Measurements from ENCODE around the gene RADX. TPM values are rescaled to one million over a fixed set of nuclear protein-coding genes. Genes with fewer than 3 reads are reported as not detected.

The RADX gene
- total RNA-seq, 1 experiment from 2014 or later: 0.20 TPM

DNA sequence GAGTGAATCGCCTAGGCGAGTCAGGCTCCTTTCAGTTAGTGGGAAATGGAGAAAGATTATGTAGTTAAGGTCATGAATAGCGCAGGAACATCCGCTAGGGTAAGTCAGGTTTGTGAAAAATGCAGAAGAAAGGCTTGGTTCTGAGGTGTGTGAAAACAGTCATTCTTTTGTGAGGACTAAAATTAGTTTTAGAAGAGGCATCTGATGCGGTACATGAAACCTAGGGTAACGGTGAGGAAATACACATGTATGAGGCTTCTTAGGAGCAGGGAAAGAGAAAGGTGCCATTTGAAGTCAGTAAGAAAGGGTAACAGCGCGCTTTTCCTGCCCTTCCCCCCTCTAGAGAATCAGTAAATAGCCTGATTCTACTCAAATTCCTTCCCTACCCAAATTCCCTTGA lies 114.2 kb downstream of the RADX start:
- Histone ChIP-seq H3K4me3 (peak overlapping the region; percentile 71), H3K27me3 (ENCODE audit: insufficient read depth, low read depth) (no peaks in the 10 kb centered on the region), H3K27ac (no peak overlapping the region), H3F3A (ENCODE audit: insufficient read depth, low read depth) (no peaks in the 10 kb centered on the region; the same call in 1 of the 2 replicates), H3K9me3 (ENCODE audit: insufficient read depth, low read depth) (no peaks in the 10 kb centered on the region), H3K36me3 (ENCODE audit: low read depth) (no peaks in the 10 kb centered on the region), H4K20me1 (ENCODE audit: insufficient read depth) (no peaks in the 10 kb centered on the region), H2AFZ (peak overlapping the region; percentile 92), H3K9me2 (ENCODE audit: insufficient read depth) (no peaks in the 10 kb centered on the region), H3K4me2 (peak overlapping the region; percentile 92), H3K4me1 (replicated peaks; ENCODE audit: insufficient read depth) (no peaks in the 10 kb centered on the region; the same call in 1 of the 2 replicates), H3K79me2 (ENCODE audit: low read depth) (no peaks in the 10 kb centered on the region)
- TF ChIP-seq, protein P1, sequence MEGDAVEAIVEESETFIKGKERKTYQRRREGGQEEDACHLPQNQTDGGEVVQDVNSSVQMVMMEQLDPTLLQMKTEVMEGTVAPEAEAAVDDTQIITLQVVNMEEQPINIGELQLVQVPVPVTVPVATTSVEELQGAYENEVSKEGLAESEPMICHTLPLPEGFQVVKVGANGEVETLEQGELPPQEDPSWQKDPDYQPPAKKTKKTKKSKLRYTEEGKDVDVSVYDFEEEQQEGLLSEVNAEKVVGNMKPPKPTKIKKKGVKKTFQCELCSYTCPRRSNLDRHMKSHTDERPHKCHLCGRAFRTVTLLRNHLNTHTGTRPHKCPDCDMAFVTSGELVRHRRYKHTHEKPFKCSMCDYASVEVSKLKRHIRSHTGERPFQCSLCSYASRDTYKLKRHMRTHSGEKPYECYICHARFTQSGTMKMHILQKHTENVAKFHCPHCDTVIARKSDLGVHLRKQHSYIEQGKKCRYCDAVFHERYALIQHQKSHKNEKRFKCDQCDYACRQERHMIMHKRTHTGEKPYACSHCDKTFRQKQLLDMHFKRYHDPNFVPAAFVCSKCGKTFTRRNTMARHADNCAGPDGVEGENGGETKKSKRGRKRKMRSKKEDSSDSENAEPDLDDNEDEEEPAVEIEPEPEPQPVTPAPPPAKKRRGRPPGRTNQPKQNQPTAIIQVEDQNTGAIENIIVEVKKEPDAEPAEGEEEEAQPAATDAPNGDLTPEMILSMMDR (conservative IDR thresholded peaks at IDR 0.05): no peak
- TF ChIP-seq EZH2 (IDR thresholded peaks at IDR 0.05; ENCODE audit: low read depth): no peak
- no TSS peak for BruUV-seq (replicated peaks)
- POLR2A ChIA-PET (ENCODE audit: unreplicated experiment): no interaction called here
- intact Hi-C loops (cut with micrococcal nuclease; ENCODE audit: unreplicated experiment): no loop called here
- CTCF ChIA-PET: no interaction called here
- DNase-seq: no peak

- POLR2A ChIA-PET (ENCODE audit: unreplicated experiment): no interaction called here
- Histone ChIP-seq H3K36me3 (ENCODE audit: low read depth) (no peaks in the 10 kb centered on the region), H3F3A (ENCODE audit: insufficient read depth, low read depth) (no peaks in the 10 kb centered on the region; the same call in 1 of the 2 replicates), H3K4me2 (peak within 1 kb of the TSS; percentile 92), H3K9me3 (ENCODE audit: insufficient read depth, low read depth) (no peaks in the 10 kb centered on the region), H4K20me1 (ENCODE audit: insufficient read depth) (no peaks in the 10 kb centered on the region), H3K27me3 (ENCODE audit: insufficient read depth, low read depth) (no peaks in the 10 kb centered on the region), H3K4me1 (replicated peaks; ENCODE audit: insufficient read depth) (no peaks in the 10 kb centered on the region; the same call in 1 of the 2 replicates), H3K4me3 (peak within 1 kb of the TSS; percentile 71), H2AFZ (peak within 1 kb of the TSS; percentile 92), H3K27ac (no peak within 1 kb of the TSS), H3K79me2 (ENCODE audit: low read depth) (no peaks in the 10 kb centered on the region), H3K9me2 (ENCODE audit: insufficient read depth) (no peaks in the 10 kb centered on the region)
- TF ChIP-seq, protein P1 (conservative IDR thresholded peaks at IDR 0.05): no peak
- TF ChIP-seq EZH2 (IDR thresholded peaks at IDR 0.05; ENCODE audit: low read depth): no peak
- peak; percentile 16 to 42 for DNase-seq
- no TSS peak for BruUV-seq (replicated peaks)
- intact Hi-C loops (cut with micrococcal nuclease; ENCODE audit: unreplicated experiment): no loop called here
- CTCF ChIA-PET: no interaction called here
Measured at GRCh38 chrX:106726485-106727437, 115.0 kb downstream of the RADX start, which contains the start of gene RNF128. Gene RNF128 (plus strand): TSS chrX:106726701. CDS start chrX:106726914, 213 bp downstream.

- no peak overlapping the region for H2AFZ ChIP-seq
- no TSS peak for BruUV-seq (replicated peaks)
- H3K4me2 ChIP-seq: no peak overlapping the region
- H4K20me1 ChIP-seq (ENCODE audit: insufficient read depth): no peaks in the 10 kb centered on the region
- CTCF ChIA-PET: no interaction called here
- no peaks in the 10 kb centered on the region for H3K9me2 ChIP-seq (ENCODE audit: insufficient read depth)
- intact Hi-C loops (cut with micrococcal nuclease; ENCODE audit: unreplicated experiment): no loop called here
- POLR2A ChIA-PET (ENCODE audit: unreplicated experiment): no interaction called here
- H3K27ac ChIP-seq: no peak overlapping the region
- no peak for DNase-seq
- no peaks in the 10 kb centered on the region for H3K36me3 ChIP-seq (ENCODE audit: low read depth)
- H3F3A ChIP-seq (ENCODE audit: insufficient read depth, low read depth): no peaks in the 10 kb centered on the region; the same call in 1 of the 2 replicates
- no peaks in the 10 kb centered on the region for H3K79me2 ChIP-seq (ENCODE audit: low read depth)
- no peaks in the 10 kb centered on the region; the same call in 1 of the 2 replicates for H3K4me1 ChIP-seq (replicated peaks; ENCODE audit: insufficient read depth)
- no peak for TF ChIP-seq EZH2 (IDR thresholded peaks at IDR 0.05; ENCODE audit: low read depth)
- TF ChIP-seq, protein P1 (conservative IDR thresholded peaks at IDR 0.05): no peak
- no peaks in the 10 kb centered on the region for H3K9me3 ChIP-seq (ENCODE audit: insufficient read depth, low read depth)
- H3K27me3 ChIP-seq (ENCODE audit: insufficient read depth, low read depth): no peaks in the 10 kb centered on the region
- H3K4me3 ChIP-seq: no peak overlapping the region
Measured at GRCh38 chrX:106728337-106728736, 116.6 kb downstream of the RADX start.

Small RNA genes within 50 kb of the gene (microRNA-seq; reads per million reads assigned to microRNA genes)
- not detected for gene MIR548AN (ENCODE audit: borderline number of aligned reads, borderline replicate concordance)

Other genes with a start within 250 kb of the RADX start
- gene RNF128, start 114.7 kb downstream of the RADX start, total RNA-seq (2021): 0.17 TPM in 1 of 2 replicates, not detected in the other
- 2.8 and 5.3 TPM in 2 replicates for gene TBC1D8B, start 190.7 kb downstream of the RADX start, total RNA-seq (2021)

Measured in PC-9 (cell line).